PC-9 (cell line): Measurements from ENCODE around the gene NOM1.

Experiments
- CTCF ChIP-seq: fragments of 200-600 bp; sonication (generic); conservative IDR thresholded peaks from 2 replicates; pipeline ENCODE4 v1.6.1; 2017; ENCODE audit warnings: mixed run types, antibody characterized with exemption, mild to moderate bottlenecking, moderate library complexity
- EZH2 ChIP-seq: fragments of 200-600 bp; sonication (generic); IDR thresholded peaks from 2 replicates; pipeline ENCODE4 v1.8.0; 2017; ENCODE audit warnings: antibody characterized with exemption, low read depth

- no peak for TF ChIP-seq CTCF
- no peak for TF ChIP-seq EZH2
Measured at GRCh38 chr7:156920076-156920475, 29.4 kb upstream of the NOM1 start.
